GM20000 (cell line): ENCODE results near the gene RIT1.
A peak's percentile ranks its signal among the peaks of the same experiment; 100 is the strongest.

ENCODE experiments used
- DNase-seq: peaks from one replicate; pipeline ENCODE4 v3.0.0; 2012; ENCODE audit warnings: low spot score
- CTCF ChIP-seq: IDR thresholded peaks from 2 replicates; pipeline ENCODE4 v1.5.1; 2012; ENCODE audit warnings: mild to moderate bottlenecking, control low read depth; ENCODE audit errors: extremely low read depth, missing control alignments

The RIT1 gene

GRCh38 chr1:155889566-155889965 lies 21.6 kb downstream of the RIT1 start:
- DNase-seq, result no peak
- no peak for TF ChIP-seq CTCF

GRCh38 chr1:155888481-155888880 lies 22.7 kb downstream of the RIT1 start:
- DNase-seq, result no peak
- no peak for TF ChIP-seq CTCF

GRCh38 chr1:155884982-155885381 lies 26.2 kb downstream of the RIT1 start:
- no peak for TF ChIP-seq CTCF
- no peak for DNase-seq

GRCh38 chr1:155884031-155884960 lies 26.9 kb downstream of the RIT1 start:
- no peak for DNase-seq
- TF ChIP-seq CTCF, result no peak

- DNase-seq, result no peak
- no peak for TF ChIP-seq CTCF
These were observed 28.4 kb downstream of the RIT1 start for GRCh38 chr1:155882766-155883165.

GRCh38 chr1:155882235-155882634 lies 28.9 kb downstream of the RIT1 start:
- no peak for TF ChIP-seq CTCF
- DNase-seq, result peak; percentile 62

GRCh38 chr1:155880950-155881349 lies 30.2 kb downstream of the RIT1 start:
- no peak for TF ChIP-seq CTCF

More at GRCh38 chr1:155880950-155881349, 30.2 kb downstream of the RIT1 start:
- DNase-seq, result no peak
